Uterus (tissue), 2 donors: ENCODE results near the gene FBXO31.

Experiments used
- CTCF ChIP-seq, 4 experiments: fragments of 200-600 bp in 2 of 4; fragments of 450-650 bp in 2 of 4; sonication (generic) in 2 of 4; IDR thresholded peaks; one replicate each; pipeline ENCODE4 v1.5.1; 2016 to 2019; ENCODE audit warnings: antibody characterized with exemption in 4 of 4, mild to moderate bottlenecking in 2 of 4, moderate library complexity in 1 of 4
- POLR2A ChIP-seq, 2 donors: fragments of 450-650 bp; IDR thresholded peaks; one replicate each; pipeline ENCODE4 v1.6.1; 2016; ENCODE audit warnings: antibody characterized with exemption in 2 of 2, mild to moderate bottlenecking in 1 of 2, moderate library complexity in 1 of 2

GRCh38 chr16:87345726-87346424, 37.7 kb downstream of the FBXO31 start:
- no peak for TF ChIP-seq CTCF (IDR thresholded peaks at IDR 0.05)
- TF ChIP-seq POLR2A (IDR thresholded peaks at IDR 0.05) = no peak
